A549 (cell line): ENCODE results near the gene MAP2K6.

ENCODE experiments used
- CHD2 ChIP-seq: fragments of 150-350 bp; IDR thresholded peaks from 2 replicates; pipeline ENCODE4 v1.6.1; 2014; ENCODE audit warnings: low read length; ENCODE audit not compliant: partially characterized antibody
- HDAC2 ChIP-seq: fragments of 200-600 bp; sonication (generic); IDR thresholded peaks from 2 replicates; pipeline ENCODE4 v1.6.1; 2016
- RCOR1 ChIP-seq: fragments of 150-350 bp; IDR thresholded peaks from 2 replicates; pipeline ENCODE4 v1.6.1; 2014; ENCODE audit warnings: antibody characterized with exemption, low read length, low read depth
- TF ChIP-seq, protein P1 (sequence below): fragments of 250-450 bp; sonication (Bioruptor Pico); IDR thresholded peaks from 2 replicates; pipeline ENCODE4 v1.5.0; 2021; ENCODE audit warnings: mild to moderate bottlenecking, moderate library complexity, borderline replicate concordance
- TF ChIP-seq, protein P2 (sequence below): fragments of >200 bp; sonication (Bioruptor Twin); formaldehyde crosslinking; IDR thresholded peaks from 3 replicates; pipeline ENCODE4 v1.5.1; 2016

DNA sequence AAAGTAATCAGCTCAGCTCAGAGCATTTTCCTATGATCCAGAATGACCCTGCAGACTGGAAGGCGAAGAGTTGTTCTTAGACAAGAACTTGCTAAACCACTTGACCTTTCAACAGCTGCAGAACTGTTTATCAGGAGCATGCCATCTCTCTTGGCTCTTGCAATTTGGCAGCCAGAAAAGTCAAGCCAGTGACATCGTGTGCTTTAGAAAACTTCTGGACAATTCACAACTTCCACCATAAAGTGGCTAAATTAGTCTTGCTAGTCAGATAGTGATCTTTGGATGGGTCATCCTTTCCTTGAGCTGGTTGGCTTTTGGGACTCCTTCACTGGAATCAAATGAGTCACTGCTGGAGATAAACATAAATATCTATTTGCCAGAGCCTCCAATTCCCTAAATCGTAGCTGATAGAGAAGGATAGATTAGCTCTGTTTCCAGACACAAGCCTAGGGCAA, 146.5 kb downstream of the MAP2K6 start:
- no peak for TF ChIP-seq CHD2
- TF ChIP-seq, protein P1, sequence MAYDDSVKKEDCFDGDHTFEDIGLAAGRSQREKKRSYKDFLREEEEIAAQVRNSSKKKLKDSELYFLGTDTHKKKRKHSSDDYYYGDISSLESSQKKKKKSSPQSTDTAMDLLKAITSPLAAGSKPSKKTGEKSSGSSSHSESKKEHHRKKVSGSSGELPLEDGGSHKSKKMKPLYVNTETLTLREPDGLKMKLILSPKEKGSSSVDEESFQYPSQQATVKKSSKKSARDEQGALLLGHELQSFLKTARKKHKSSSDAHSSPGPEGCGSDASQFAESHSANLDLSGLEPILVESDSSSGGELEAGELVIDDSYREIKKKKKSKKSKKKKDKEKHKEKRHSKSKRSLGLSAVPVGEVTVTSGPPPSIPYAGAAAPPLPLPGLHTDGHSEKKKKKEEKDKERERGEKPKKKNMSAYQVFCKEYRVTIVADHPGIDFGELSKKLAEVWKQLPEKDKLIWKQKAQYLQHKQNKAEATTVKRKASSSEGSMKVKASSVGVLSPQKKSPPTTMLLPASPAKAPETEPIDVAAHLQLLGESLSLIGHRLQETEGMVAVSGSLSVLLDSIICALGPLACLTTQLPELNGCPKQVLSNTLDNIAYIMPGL (CRISPR knock-in tag) = no peak
- no peak for TF ChIP-seq RCOR1
- TF ChIP-seq, protein P2, sequence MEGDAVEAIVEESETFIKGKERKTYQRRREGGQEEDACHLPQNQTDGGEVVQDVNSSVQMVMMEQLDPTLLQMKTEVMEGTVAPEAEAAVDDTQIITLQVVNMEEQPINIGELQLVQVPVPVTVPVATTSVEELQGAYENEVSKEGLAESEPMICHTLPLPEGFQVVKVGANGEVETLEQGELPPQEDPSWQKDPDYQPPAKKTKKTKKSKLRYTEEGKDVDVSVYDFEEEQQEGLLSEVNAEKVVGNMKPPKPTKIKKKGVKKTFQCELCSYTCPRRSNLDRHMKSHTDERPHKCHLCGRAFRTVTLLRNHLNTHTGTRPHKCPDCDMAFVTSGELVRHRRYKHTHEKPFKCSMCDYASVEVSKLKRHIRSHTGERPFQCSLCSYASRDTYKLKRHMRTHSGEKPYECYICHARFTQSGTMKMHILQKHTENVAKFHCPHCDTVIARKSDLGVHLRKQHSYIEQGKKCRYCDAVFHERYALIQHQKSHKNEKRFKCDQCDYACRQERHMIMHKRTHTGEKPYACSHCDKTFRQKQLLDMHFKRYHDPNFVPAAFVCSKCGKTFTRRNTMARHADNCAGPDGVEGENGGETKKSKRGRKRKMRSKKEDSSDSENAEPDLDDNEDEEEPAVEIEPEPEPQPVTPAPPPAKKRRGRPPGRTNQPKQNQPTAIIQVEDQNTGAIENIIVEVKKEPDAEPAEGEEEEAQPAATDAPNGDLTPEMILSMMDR = no peak
- no peak for TF ChIP-seq HDAC2
